ENCODE measurements around the gene FANCC.

FANCC gene

GRCh38 chr9:95360866-95361265 is 43.4 kb upstream of the FANCC start:
- no peak for TF ChIP-seq USF1 (IDR thresholded peaks at IDR 0.05)

GRCh38 chr9:95357316-95357715 is 39.8 kb upstream of the FANCC start:
- TF ChIP-seq REST (IDR thresholded peaks at IDR 0.05; ENCODE audit: low read depth), result no peak
- TF ChIP-seq TEAD4 (IDR thresholded peaks at IDR 0.05), result no peak
- TF ChIP-seq RAD21 (IDR thresholded peaks at IDR 0.05; ENCODE audit: low read depth), result no peak
- no peak for TF ChIP-seq TAF1 (IDR thresholded peaks at IDR 0.05; ENCODE audit: low read depth)
- TF ChIP-seq CREB1 (IDR thresholded peaks at IDR 0.05; ENCODE audit: low read depth), result no peak
- no peak for TF ChIP-seq MAX (IDR thresholded peaks at IDR 0.05)
- TF ChIP-seq CEBPB (IDR thresholded peaks at IDR 0.05), result no peak
- no peak for TF ChIP-seq EP300 (IDR thresholded peaks at IDR 0.05; ENCODE audit: borderline replicate concordance)

- TF ChIP-seq REST (IDR thresholded peaks at IDR 0.05; ENCODE audit: low read depth), result no peak
- no peak for TF ChIP-seq YY1 (IDR thresholded peaks at IDR 0.05; ENCODE audit: low read depth)
- TF ChIP-seq NFIC (IDR thresholded peaks at IDR 0.05), result no peak
- no peak for TF ChIP-seq RAD21 (IDR thresholded peaks at IDR 0.05; ENCODE audit: low read depth)
These were observed 38.0 kb upstream of the FANCC start for GRCh38 chr9:95355500-95355899.

GRCh38 chr9:95351051-95351450 is 33.5 kb upstream of the FANCC start:
- TF ChIP-seq EP300 (IDR thresholded peaks at IDR 0.05; ENCODE audit: borderline replicate concordance) (no peak), ZBTB7A (IDR thresholded peaks at IDR 0.05; ENCODE audit: low read depth) (no peak), YY1 (IDR thresholded peaks at IDR 0.05; ENCODE audit: low read depth) (no peak), TAF1 (IDR thresholded peaks at IDR 0.05; ENCODE audit: low read depth) (no peak), FOXM1 (IDR thresholded peaks at IDR 0.05; ENCODE audit: borderline replicate concordance, low read depth) (no peak), TEAD4 (IDR thresholded peaks at IDR 0.05) (no peak), USF1 (IDR thresholded peaks at IDR 0.05) (no peak), EGR1 (IDR thresholded peaks at IDR 0.05) (no peak), CEBPB (IDR thresholded peaks at IDR 0.05) (no peak), CREB1 (IDR thresholded peaks at IDR 0.05; ENCODE audit: low read depth) (no peak)

GRCh38 chr9:95350266-95350665 is 32.8 kb upstream of the FANCC start:
- no peak for TF ChIP-seq CEBPB (IDR thresholded peaks at IDR 0.05)
- TF ChIP-seq REST (IDR thresholded peaks at IDR 0.05; ENCODE audit: low read depth), result no peak
- TF ChIP-seq USF1 (IDR thresholded peaks at IDR 0.05), result no peak
- TF ChIP-seq ZBTB7A (IDR thresholded peaks at IDR 0.05; ENCODE audit: low read depth), result no peak
- TF ChIP-seq CREB1 (IDR thresholded peaks at IDR 0.05; ENCODE audit: low read depth), result no peak
- no peak for TF ChIP-seq TCF12 (IDR thresholded peaks at IDR 0.05; ENCODE audit: low read depth)
- no peak for TF ChIP-seq EP300 (IDR thresholded peaks at IDR 0.05; ENCODE audit: borderline replicate concordance)
- no peak for TF ChIP-seq FOXM1 (IDR thresholded peaks at IDR 0.05; ENCODE audit: borderline replicate concordance, low read depth)
- no peak for TF ChIP-seq MAX (IDR thresholded peaks at IDR 0.05)
- TF ChIP-seq TAF1 (IDR thresholded peaks at IDR 0.05; ENCODE audit: low read depth), result no peak
- no peak for TF ChIP-seq EGR1 (IDR thresholded peaks at IDR 0.05)
- no peak for TF ChIP-seq TEAD4 (IDR thresholded peaks at IDR 0.05)
- no peak for TF ChIP-seq YY1 (IDR thresholded peaks at IDR 0.05; ENCODE audit: low read depth)

All from Ishikawa (cell line).